GM19397 (cell line): Measurements from ENCODE around the gene TAF8.
A peak's percentile ranks its signal among the peaks of the same experiment; 100 is the strongest.

Source experiments
- ATAC-seq: cut with Tn5 transposase; IDR thresholded peaks from one replicate; pipeline ENCODE4 v1.9.1; 2021; ENCODE audit warnings: mild to moderate bottlenecking, moderate library complexity; ENCODE audit not compliant: unreplicated experiment

The TAF8 gene

GRCh38 chr6:42095094-42095493 lies 44.8 kb downstream of the TAF8 start:
- no peak for ATAC-seq

- ATAC-seq, result no peak
Measured at GRCh38 chr6:42095776-42096541, 45.6 kb downstream of the TAF8 start.

- no peak for ATAC-seq
Measured at GRCh38 chr6:42099340-42100028, 49.2 kb downstream of the TAF8 start.

GRCh38 chr6:42100029-42100901 lies 49.9 kb downstream of the TAF8 start:
- no peak for ATAC-seq

GRCh38 chr6:42101186-42101657 lies 50.9 kb downstream of the TAF8 start:
- no peak for ATAC-seq

- ATAC-seq, result no peak
Measured at GRCh38 chr6:42103216-42103615, 52.9 kb downstream of the TAF8 start.

- no peak for ATAC-seq
Measured at GRCh38 chr6:42103753-42104094, 53.4 kb downstream of the TAF8 start.

- ATAC-seq, result peak; percentile 55
Measured at GRCh38 chr6:42104095-42104803, 53.9 kb downstream of the TAF8 start.

- no peak for ATAC-seq
Measured at GRCh38 chr6:42104804-42105125, 54.4 kb downstream of the TAF8 start.

- no peak for ATAC-seq
Measured at GRCh38 chr6:42105156-42105648, 54.9 kb downstream of the TAF8 start.

GRCh38 chr6:42105709-42106108 lies 55.4 kb downstream of the TAF8 start:
- no peak for ATAC-seq

GRCh38 chr6:42106112-42107023 lies 56.0 kb downstream of the TAF8 start:
- ATAC-seq, result no peak

- ATAC-seq, result no peak
Measured at GRCh38 chr6:42108071-42108470, 57.7 kb downstream of the TAF8 start.

GRCh38 chr6:42110683-42111082 lies 60.4 kb downstream of the TAF8 start:
- no peak for ATAC-seq

- no peak for ATAC-seq
Measured at GRCh38 chr6:42112351-42112750, 62.0 kb downstream of the TAF8 start.

- no peak for ATAC-seq
Measured at GRCh38 chr6:42113936-42114636, 63.8 kb downstream of the TAF8 start.

- ATAC-seq, result no peak
Measured at GRCh38 chr6:42117843-42118161, 67.5 kb downstream of the TAF8 start.

GRCh38 chr6:42118162-42119001 lies 68.1 kb downstream of the TAF8 start:
- no peak for ATAC-seq
